DND-41 (cell line): ENCODE results near the gene ZNF714.

Source experiments
- ATAC-seq: fragments of 200-7000 bp; cut with Tn5 transposase; 3 replicates; pipeline ENCODE4 v1.9.1; 2021; ENCODE audit warnings: low read depth; ENCODE audit not compliant: insufficient read depth
- DNase-seq: peaks from one replicate; pipeline ENCODE4 v3.0.0-alpha.2; 2020
- H2AFZ ChIP-seq: 2 replicates; pipeline ENCODE4 v1.6.0; 2012; ENCODE audit warnings: low read depth, low read length
- H3K27ac ChIP-seq: 2 replicates; pipeline ENCODE4 v1.5.1; 2012; ENCODE audit warnings: low read length, inconsistent platforms
- H3K27me3 ChIP-seq: fragments of 200-600 bp; sonication (generic); 2 replicates; pipeline ENCODE4 v1.6.0; 2012; ENCODE audit warnings: low read length, mild to moderate bottlenecking, inconsistent platforms; ENCODE audit not compliant: insufficient read depth, poor library complexity
- H3K36me3 ChIP-seq: 2 replicates; pipeline ENCODE4 v1.5.1; 2012; ENCODE audit warnings: low read length, inconsistent platforms; ENCODE audit not compliant: insufficient read depth
- H3K4me1 ChIP-seq: 2 replicates; pipeline ENCODE4 v1.5.1; 2012; ENCODE audit warnings: mild to moderate bottlenecking, low read length; ENCODE audit not compliant: insufficient read depth
- H3K4me2 ChIP-seq: 2 replicates; pipeline ENCODE4 v1.6.0; 2012; ENCODE audit warnings: mild to moderate bottlenecking, moderate library complexity, low read length, inconsistent platforms; ENCODE audit not compliant: insufficient read depth
- H3K4me3 ChIP-seq, 2 experiments: fragments of 200-600 bp in 1 of 2; shearing (Covaris generic) in 1 of 2; 2 replicates each; pipeline ENCODE4 v1.5.1; 2012 to 2016; ENCODE audit warnings: inconsistent platforms in 2 of 2, low read length in 2 of 2, mild to moderate bottlenecking in 2 of 2, low read depth in 1 of 2, moderate library complexity in 1 of 2
- H3K79me2 ChIP-seq: 2 replicates; pipeline ENCODE4 v1.6.0; 2012; ENCODE audit warnings: low read length, inconsistent platforms; ENCODE audit not compliant: insufficient read depth
- H3K9ac ChIP-seq: 2 replicates; pipeline ENCODE4 v1.6.0; 2012; ENCODE audit warnings: low read depth, mild to moderate bottlenecking, inconsistent platforms, low read length, moderate library complexity
- H3K9me3 ChIP-seq: 2 replicates; pipeline ENCODE4 v1.5.1; 2012; ENCODE audit warnings: low read length, moderate library complexity, mild to moderate bottlenecking, inconsistent platforms; ENCODE audit not compliant: insufficient read depth, severe bottlenecking
- H4K20me1 ChIP-seq: 2 replicates; pipeline ENCODE4 v1.6.0; 2012; ENCODE audit warnings: low read length; ENCODE audit not compliant: insufficient read depth
- EZH2 ChIP-seq: IDR thresholded peaks from 3 replicates; pipeline ENCODE4 v1.6.1; 2012; ENCODE audit warnings: borderline replicate concordance, low read depth, mild to moderate bottlenecking, moderate library complexity, low read length, inconsistent platforms; ENCODE audit not compliant: severe bottlenecking
- TF ChIP-seq, protein P1 (sequence below): IDR thresholded peaks from 2 replicates; pipeline ENCODE4 v1.5.1; 2012; ENCODE audit warnings: borderline replicate concordance, low read length, moderate library complexity, mild to moderate bottlenecking; ENCODE audit not compliant: poor library complexity, severe bottlenecking; ENCODE audit errors: extremely low read depth

ZNF714 gene

DNA sequence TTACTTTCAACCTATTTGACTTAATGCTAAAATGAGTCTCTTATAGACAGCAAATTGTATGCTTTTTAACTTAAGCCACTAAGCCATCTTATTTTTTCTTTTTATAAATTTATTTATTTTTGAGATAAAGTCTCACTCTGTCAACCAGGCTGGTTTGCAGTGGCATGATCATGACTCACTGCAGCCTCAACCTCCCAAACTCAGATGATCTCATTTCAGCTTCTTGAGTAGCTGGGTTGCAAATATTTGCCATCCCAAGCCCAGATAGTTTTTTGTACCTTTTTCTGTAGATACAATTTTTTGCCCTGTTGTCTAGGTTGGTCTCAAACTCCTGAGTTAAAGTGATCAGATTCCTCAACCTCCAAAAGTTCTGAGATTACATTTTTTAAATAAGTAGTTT lies 27.1 kb downstream of the ZNF714 start:
- Histone ChIP-seq H3K9ac (no peak overlapping the region), H3K9me3 (peaks cover 11% of the 10 kb centered on the region), H3K4me2 (no peak overlapping the region), H3K4me1 (no peaks in the 10 kb centered on the region), H3K27me3 (no peaks in the 10 kb centered on the region), H4K20me1 (no peaks in the 10 kb centered on the region), H3K79me2 (peaks cover 9% of the 10 kb centered on the region; the same call in 1 of the 2 replicates), H3K36me3 (peaks cover 36% of the 10 kb centered on the region), H2AFZ (no peak overlapping the region), H3K4me3 (no peak overlapping the region), H3K27ac (no peak overlapping the region)
- no peak for DNase-seq
- no peak for TF ChIP-seq EZH2
- TF ChIP-seq, protein P1, sequence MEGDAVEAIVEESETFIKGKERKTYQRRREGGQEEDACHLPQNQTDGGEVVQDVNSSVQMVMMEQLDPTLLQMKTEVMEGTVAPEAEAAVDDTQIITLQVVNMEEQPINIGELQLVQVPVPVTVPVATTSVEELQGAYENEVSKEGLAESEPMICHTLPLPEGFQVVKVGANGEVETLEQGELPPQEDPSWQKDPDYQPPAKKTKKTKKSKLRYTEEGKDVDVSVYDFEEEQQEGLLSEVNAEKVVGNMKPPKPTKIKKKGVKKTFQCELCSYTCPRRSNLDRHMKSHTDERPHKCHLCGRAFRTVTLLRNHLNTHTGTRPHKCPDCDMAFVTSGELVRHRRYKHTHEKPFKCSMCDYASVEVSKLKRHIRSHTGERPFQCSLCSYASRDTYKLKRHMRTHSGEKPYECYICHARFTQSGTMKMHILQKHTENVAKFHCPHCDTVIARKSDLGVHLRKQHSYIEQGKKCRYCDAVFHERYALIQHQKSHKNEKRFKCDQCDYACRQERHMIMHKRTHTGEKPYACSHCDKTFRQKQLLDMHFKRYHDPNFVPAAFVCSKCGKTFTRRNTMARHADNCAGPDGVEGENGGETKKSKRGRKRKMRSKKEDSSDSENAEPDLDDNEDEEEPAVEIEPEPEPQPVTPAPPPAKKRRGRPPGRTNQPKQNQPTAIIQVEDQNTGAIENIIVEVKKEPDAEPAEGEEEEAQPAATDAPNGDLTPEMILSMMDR: no peak
- no peak for ATAC-seq

DNA sequence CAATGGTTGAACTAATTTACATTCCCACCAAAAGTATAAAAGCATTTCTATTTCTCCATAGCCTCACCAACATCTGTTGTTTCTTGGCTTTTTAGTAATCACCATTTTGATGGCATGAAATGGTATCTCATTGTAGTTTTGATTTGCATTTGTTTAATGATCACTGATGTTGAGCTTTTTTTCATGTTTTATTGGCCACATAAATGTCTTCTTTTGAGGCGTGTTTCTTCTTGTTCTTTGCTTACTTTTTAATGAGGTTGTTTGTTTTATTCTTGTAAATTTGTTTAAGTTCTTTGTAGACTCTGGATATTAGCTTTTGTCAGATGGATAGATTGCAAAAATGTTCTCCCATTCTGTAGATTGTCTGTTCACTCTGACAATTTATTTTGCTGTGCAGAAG lies 28.2 kb downstream of the ZNF714 start:
- Histone ChIP-seq H3K27me3 (no peaks in the 10 kb centered on the region), H3K4me2 (no peak overlapping the region), H3K9ac (no peak overlapping the region), H3K4me1 (no peaks in the 10 kb centered on the region), H3K36me3 (peaks cover 37% of the 10 kb centered on the region), H3K4me3 (no peak overlapping the region), H2AFZ (no peak overlapping the region), H3K79me2 (peaks cover 9% of the 10 kb centered on the region; the same call in 1 of the 2 replicates), H3K27ac (no peak overlapping the region), H4K20me1 (no peaks in the 10 kb centered on the region), H3K9me3 (peaks cover 16% of the 10 kb centered on the region)
- no peak for DNase-seq
- no peak for TF ChIP-seq EZH2
- TF ChIP-seq, protein P1: no peak
- no peak for ATAC-seq

GRCh38 chr19:21115430-21115829 lies 33.4 kb downstream of the ZNF714 start:
- Histone ChIP-seq H3K27ac (no peak overlapping the region), H3K27me3 (no peaks in the 10 kb centered on the region), H4K20me1 (no peaks in the 10 kb centered on the region), H3K4me3 (no peak overlapping the region), H3K4me2 (no peak overlapping the region), H3K36me3 (peaks cover 52% of the 10 kb centered on the region), H3K79me2 (peaks cover 6% of the 10 kb centered on the region; the same call in 1 of the 2 replicates), H3K9me3 (peaks cover 27% of the 10 kb centered on the region), H3K9ac (no peak overlapping the region), H3K4me1 (no peaks in the 10 kb centered on the region), H2AFZ (no peak overlapping the region)
- ATAC-seq: no peak
- DNase-seq: no peak
- TF ChIP-seq, protein P1: no peak
- no peak for TF ChIP-seq EZH2
